Activated CD4-positive, alpha-beta T cell treated with anti-CD3 and anti-CD28 coated beads, Interleukin-2, amount 50 U/mL, for 4 hours (primary cell): ENCODE measurements around the gene NR6A1.

Source experiments
- DNase-seq, 2 experiments: peaks; one replicate each; pipeline ENCODE4 v3.0.0-alpha.2; 2020

The NR6A1 gene

GRCh38 chr9:124498499-124499146, 272.5 kb downstream of the NR6A1 start:
- no peak for DNase-seq

- no peak for DNase-seq
Measured at GRCh38 chr9:124498040-124498439, 273.1 kb downstream of the NR6A1 start.

- DNase-seq: no peak
Measured at GRCh38 chr9:124497441-124497840, 273.7 kb downstream of the NR6A1 start.

GRCh38 chr9:124496463-124496862, 274.6 kb downstream of the NR6A1 start:
- DNase-seq: no peak

GRCh38 chr9:124496075-124496449, 275.0 kb downstream of the NR6A1 start:
- no peak for DNase-seq

GRCh38 chr9:124495126-124496074, 275.7 kb downstream of the NR6A1 start:
- DNase-seq: no peak

GRCh38 chr9:124493794-124494479, 277.2 kb downstream of the NR6A1 start:
- DNase-seq: no peak

- no peak for DNase-seq
Measured at GRCh38 chr9:124493218-124493617, 277.9 kb downstream of the NR6A1 start.

GRCh38 chr9:124492818-124493217, 278.3 kb downstream of the NR6A1 start:
- DNase-seq: no peak

- DNase-seq: no peak
Measured at GRCh38 chr9:124491049-124491975, 279.8 kb downstream of the NR6A1 start.

GRCh38 chr9:124490004-124490403, 281.1 kb downstream of the NR6A1 start:
- no peak for DNase-seq

- DNase-seq: no peak
Measured at GRCh38 chr9:124489222-124489621, 281.9 kb downstream of the NR6A1 start.

GRCh38 chr9:124488641-124489210, 282.4 kb downstream of the NR6A1 start:
- DNase-seq: no peak

- DNase-seq: no peak
Measured at GRCh38 chr9:124487260-124488182, 283.6 kb downstream of the NR6A1 start.

GRCh38 chr9:124486778-124487259, 284.3 kb downstream of the NR6A1 start:
- no peak for DNase-seq

- DNase-seq: no peak
Measured at GRCh38 chr9:124485936-124486335, 285.2 kb downstream of the NR6A1 start.

- DNase-seq: no peak
Measured at GRCh38 chr9:124485201-124485600, 285.9 kb downstream of the NR6A1 start.

GRCh38 chr9:124483481-124483880, 287.6 kb downstream of the NR6A1 start:
- DNase-seq: no peak

- no peak for DNase-seq
Measured at GRCh38 chr9:124482431-124483031, 288.6 kb downstream of the NR6A1 start.

- DNase-seq: no peak
Measured at GRCh38 chr9:124481115-124481514, 290.0 kb downstream of the NR6A1 start.
